NCI-H2107 (cell line): ENCODE data around the gene ZNF497.
"Not testable (repeated sequence)": the region's sequence is repeated elsewhere in the genome, so short reads cannot be mapped to it uniquely, and the experiment has no call there.

Experiments
- DNase-seq: peaks from one replicate; lab custom pipeline; 2025; lab: John Stamatoyannopoulos, UW

Gene ZNF497

GRCh38 chr19:58310685-58311084, 51.9 kb downstream of the ZNF497 start:
- DNase-seq = not testable (repeated sequence)

- no peak for DNase-seq
Observed at GRCh38 chr19:58307736-58308135, 54.8 kb downstream of the ZNF497 start.

DNA sequence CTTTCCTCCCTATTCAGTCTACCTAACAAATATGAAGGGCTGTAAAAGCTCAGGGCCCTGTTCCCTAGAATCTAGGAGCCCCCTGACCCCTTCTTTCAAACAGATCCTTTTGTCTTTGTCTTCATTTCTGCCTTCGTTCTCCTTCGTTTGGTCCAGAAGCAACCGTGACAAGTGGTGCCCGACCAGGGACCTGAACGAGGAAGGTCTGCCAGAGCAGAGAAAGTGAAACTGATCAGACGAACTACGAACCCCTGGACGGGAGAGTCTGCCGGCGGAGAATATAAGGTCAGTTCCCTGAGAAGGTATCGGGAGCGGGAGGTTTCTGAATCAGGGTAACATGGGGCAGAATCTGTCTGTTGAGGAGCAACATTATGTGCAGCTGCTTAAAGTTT, 56.6 kb downstream of the ZNF497 start:
- no peak for DNase-seq

GRCh38 chr19:58305065-58305931, 57.3 kb downstream of the ZNF497 start, which contains the start of gene ERVK3-1:
TSS of gene ERVK3-1 (plus strand) at chr19:58305377. CDS start at chr19:58312169, 6,792 bp downstream.
- DNase-seq = peak; percentile 96

- DNase-seq = no peak
Observed at GRCh38 chr19:58304748-58305064, 57.8 kb downstream of the ZNF497 start.
